HG02623 (cell line): Measurements from ENCODE around the gene CACNG1.
"Not testable (repeated sequence)": the region's sequence is repeated elsewhere in the genome, so short reads cannot be mapped to it uniquely, and the experiment has no call there.

Source experiments
- ATAC-seq: cut with Tn5 transposase; IDR thresholded peaks from one replicate; pipeline ENCODE4 v1.9.1; 2021; ENCODE audit warnings: moderate library complexity; ENCODE audit not compliant: unreplicated experiment

The CACNG1 gene

DNA sequence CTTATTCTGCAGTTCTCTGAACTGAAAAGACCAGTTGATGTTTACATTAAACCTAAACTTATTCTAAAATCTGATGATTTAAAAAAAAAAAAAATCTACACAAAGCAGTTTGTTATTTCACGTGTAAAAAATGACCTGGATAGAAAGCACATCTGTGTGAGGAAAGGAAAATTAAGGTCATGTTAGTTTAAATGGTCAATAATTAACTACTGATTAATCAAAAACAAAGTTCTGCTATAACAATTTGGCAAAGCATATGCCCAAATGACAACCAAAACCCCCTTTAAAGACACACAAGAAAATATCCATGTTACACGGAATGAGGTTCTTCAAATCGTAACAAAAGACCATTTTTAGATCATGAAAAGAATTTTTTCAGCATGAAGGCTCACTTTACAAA is 30.4 kb downstream of the CACNG1 start:
- ATAC-seq, result no peak

DNA sequence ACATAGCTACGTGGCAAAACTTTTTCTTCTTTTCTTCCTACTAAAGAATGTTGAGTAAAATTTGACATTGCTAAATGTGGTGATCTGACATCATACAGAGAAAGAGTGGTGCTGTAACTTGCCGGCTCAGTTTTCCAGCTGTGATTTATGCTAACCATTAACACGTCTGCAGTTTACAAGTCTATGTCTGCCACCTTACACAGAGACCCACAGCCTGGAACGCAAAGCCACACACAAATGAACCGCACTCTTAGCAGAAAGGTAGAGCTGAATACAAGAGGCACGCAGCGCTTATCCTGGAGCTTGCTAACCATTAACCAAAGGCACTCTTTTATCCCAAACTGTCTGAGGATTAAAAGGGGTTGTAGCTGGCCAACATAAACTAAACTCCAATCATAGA is 31.9 kb downstream of the CACNG1 start:
- no peak for ATAC-seq

DNA sequence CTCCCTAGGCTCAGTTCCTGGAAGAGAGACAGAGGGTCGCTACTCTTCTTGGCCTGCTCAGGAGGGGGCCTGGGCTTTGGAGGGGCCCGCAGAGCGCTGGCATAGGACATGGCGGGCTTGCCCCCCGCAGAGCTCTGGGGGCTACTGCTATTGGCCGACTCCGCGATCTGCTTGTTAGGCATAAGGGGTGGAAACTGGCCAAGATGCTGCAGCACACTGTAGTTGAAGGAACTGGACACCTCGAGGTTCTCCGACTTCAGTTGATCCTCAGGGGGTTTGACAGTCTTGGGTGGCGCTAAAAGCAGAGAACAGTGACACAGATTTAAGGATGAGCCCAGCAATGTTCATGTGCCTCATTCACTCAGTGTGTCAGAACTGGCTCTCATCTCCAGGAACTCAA is 33.9 kb downstream of the CACNG1 start:
- no peak for ATAC-seq

GRCh38 chr17:67079491-67079890 is 35.1 kb downstream of the CACNG1 start:
- no peak for ATAC-seq

DNA sequence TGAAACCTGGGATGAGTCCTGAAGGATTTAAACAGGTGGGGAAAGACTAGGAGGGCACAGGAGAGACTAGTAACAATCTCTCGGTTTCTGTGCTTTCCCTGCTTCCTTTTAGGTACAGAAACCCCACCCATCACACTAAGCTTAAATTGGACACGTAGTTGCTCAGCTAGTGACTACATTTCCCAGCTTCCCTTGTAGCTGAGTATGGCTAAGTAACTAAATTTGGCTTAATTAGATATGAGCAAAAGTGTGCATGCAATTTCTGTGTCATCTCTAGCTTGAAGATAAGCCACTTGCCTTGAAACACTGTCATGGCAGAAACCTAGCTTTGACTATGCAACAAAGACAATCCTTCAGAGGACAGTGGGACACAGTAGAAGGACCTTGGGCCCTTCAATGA is 36.5 kb downstream of the CACNG1 start:
- no peak for ATAC-seq

GRCh38 chr17:67082107-67082506 is 37.8 kb downstream of the CACNG1 start:
- ATAC-seq, result peak; percentile 71

- no peak for ATAC-seq
Observed at GRCh38 chr17:67085406-67085805, 41.1 kb downstream of the CACNG1 start.

DNA sequence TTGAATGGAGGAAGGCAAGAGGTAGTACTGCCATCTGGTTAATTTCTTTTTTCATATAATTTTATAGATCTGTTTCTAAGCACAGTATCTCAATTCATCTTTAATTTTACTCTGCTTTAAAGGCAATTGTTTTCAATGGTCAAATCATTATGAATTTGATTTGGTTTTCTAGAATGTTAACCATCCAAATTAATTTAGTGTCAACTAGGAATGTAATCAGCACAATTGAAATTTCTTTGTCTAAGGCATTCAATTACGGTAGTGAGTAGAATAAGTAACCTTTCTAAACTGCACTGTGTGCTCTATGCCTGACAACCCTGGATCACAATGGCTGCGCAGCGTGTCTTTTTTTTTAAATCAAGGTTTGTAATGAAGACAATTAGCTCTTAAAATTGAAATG is 44.3 kb downstream of the CACNG1 start:
- no peak for ATAC-seq

DNA sequence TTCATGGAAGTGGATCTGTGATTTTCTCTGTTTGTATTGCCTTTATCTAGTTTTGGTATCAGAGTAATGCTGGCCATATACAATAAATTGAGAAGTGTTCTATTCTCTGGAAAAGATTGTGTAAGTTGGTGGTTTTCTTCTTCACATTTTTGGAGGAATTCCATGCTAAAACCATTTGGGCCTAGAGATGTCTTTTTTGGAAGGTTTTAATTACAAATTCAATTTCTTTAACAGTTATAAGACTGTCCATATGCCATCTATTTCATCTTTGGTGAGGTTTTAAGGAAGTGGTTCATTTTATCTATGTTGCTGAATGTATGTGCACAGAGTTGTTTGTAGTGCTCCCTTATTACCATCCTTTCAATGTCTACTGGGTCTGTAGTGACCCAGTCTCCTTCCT is 46.0 kb downstream of the CACNG1 start:
- ATAC-seq, result no peak

- no peak for ATAC-seq
Observed at GRCh38 chr17:67092291-67092690, 47.9 kb downstream of the CACNG1 start.

GRCh38 chr17:67092710-67093109 is 48.4 kb downstream of the CACNG1 start:
- ATAC-seq, result not testable (repeated sequence)

- ATAC-seq, result no peak
Observed at GRCh38 chr17:67093348-67093747, 49.0 kb downstream of the CACNG1 start.

- ATAC-seq, result not testable (repeated sequence)
Observed at GRCh38 chr17:67095291-67095690, 50.9 kb downstream of the CACNG1 start.

DNA sequence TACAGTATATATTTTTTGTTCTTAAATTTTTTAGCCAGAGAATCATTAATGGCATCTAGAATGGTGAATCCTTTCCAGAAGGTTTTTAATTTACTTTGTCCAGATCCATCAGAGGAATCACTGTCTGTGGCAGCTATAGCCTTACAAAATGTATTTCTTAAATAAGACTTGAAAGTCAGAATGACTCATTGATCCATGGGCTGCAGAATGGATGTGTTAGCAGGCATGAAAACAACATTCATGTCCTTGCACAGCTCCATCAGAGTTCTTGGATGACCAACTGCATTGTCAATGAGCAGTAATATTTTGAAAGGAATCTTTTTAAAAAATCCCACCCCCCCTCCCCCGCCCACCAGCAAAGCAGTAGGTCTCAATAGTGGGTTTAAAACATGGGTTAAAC is 51.4 kb downstream of the CACNG1 start:
- ATAC-seq, result no peak

DNA sequence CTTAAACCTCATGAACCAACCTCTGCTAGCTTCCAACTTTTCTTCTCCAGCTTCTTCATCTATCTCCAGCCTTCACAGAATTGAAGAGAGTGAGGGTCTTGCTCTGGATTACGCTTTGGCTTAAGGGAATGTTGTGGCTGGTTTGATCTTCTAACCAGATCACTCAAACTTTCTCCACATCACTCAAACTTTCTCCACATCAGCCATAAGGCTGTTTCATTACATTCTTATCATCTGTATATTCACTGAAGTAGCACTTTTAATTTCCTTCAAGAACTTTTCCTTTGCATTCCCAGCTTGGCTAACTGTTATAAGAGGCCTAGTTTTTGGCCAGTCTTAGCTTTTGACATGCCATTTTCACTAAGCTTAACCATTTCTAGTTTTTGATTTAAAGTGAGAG is 52.3 kb downstream of the CACNG1 start:
- no peak for ATAC-seq

DNA sequence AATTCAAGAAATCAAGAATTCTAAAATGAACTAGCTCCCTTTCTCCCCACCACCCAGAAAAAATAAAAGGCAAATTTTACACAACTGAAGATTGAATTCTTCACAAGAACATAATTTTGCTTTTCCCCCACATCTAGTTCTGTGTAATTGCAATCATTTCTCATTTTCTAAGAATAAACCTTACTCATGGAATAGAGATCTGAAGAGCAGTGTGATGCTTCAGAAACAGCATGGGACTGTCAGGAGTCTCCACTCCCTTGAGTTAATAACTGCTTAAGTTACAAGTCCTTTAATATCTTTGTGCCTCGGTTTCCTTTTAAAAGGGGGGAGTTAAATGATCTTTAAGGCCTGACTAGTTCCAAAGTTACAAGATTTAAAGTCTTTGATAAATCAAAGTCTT is 53.7 kb downstream of the CACNG1 start:
- no peak for ATAC-seq

GRCh38 chr17:67104641-67105040 is 60.3 kb downstream of the CACNG1 start:
- not testable (repeated sequence) for ATAC-seq

DNA sequence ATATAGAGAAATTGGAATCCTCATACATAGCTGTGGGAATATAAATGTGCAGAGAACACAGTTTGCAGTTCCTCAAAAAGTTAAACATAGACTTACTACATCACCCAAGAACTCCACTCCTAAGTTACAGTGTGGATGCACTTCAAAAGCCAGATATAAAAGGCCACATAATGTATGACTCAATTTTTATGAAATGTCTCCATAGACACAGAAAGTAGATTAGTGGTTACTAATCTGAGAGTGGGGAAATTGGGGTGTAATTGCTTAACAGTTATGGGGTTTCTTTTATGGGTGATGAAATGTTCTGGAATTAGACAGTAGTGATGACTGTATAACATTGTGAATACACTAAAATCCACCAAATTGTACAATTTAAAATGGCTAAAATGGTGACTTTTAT is 60.9 kb downstream of the CACNG1 start:
- no peak for ATAC-seq
